HG02642 (cell line): ENCODE data around the gene CPLX4.

Experiments used
- ATAC-seq: cut with Tn5 transposase; IDR thresholded peaks from one replicate; pipeline ENCODE4 v1.9.1; 2021; ENCODE audit warnings: mild to moderate bottlenecking; ENCODE audit not compliant: unreplicated experiment, poor library complexity

Gene CPLX4, protein sequence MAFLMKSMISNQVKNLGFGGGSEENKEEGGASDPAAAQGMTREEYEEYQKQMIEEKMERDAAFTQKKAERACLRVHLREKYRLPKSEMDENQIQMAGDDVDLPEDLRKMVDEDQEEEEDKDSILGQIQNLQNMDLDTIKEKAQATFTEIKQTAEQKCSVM

DNA sequence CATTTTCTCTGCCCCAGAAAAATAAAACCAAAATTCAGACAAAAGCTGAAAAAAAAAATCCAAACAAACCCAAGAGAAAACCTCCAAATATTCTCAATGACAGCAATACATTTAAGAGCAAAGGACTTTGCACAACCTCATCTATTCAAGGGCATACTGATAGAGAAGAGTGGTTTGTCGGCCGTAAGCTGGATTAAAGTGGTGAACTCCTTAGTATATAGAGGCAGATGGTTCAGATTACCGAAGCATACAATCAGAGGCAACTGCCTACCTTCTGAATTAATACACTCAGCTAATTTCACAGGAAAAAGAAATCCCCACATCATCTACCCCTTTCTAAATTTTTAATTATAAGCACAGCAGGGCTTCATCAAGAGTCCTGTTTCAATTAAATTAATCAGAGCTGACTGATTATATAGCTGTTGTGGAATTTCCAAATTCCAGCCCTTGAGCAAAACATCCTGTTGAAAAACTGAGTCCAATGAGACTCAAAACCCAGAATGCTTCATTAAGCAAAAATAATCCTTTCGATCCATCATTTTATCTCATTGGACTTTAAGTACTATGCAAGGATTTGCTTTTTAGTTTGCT lies at the start of gene CPLX4:
CPLX4 (minus strand) TSS at position 190 of the 591 bp plus-strand sequence; CDS start at position 3, 187 bp downstream.
- no peak for ATAC-seq

DNA sequence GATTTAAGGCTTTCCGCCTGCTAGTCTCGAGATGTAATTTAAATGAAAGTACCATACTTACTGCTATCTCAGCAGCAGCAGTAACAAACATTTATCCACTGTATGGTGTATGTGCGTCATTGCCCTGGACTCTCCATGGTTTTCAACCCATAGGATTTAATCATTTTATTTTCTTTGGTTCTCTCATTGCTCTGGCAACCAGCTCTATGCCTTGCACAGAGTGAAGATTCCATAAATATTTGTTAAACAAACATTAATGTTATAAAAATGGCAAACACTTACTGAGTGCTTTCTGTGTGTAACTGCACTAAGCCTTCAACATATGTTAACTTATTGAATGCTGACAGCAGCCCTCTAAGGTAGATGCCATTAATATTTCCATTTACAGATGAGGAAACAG lies 41.9 kb upstream of the CPLX4 start:
- ATAC-seq = no peak

GRCh38 chr18:59359576-59359952 lies 41.1 kb upstream of the CPLX4 start:
- peak; percentile 21 for ATAC-seq

GRCh38 chr18:59358712-59359575 lies 40.5 kb upstream of the CPLX4 start, which contains the start of gene LMAN1:
Gene LMAN1 (minus strand): TSS chr18:59359265. CDS start chr18:59359244, 21 bp downstream.
- peak; percentile 98 for ATAC-seq

- no peak for ATAC-seq
These were observed 39.9 kb upstream of the CPLX4 start for GRCh38 chr18:59358414-59358711.

- no peak for ATAC-seq
These were observed 39.5 kb upstream of the CPLX4 start for GRCh38 chr18:59357928-59358327.

- ATAC-seq = no peak
These were observed 36.3 kb upstream of the CPLX4 start for GRCh38 chr18:59354731-59355130.

- no peak for ATAC-seq
These were observed 34.7 kb upstream of the CPLX4 start for GRCh38 chr18:59353079-59353680.

GRCh38 chr18:59352250-59352855 lies 33.9 kb upstream of the CPLX4 start:
- no peak for ATAC-seq

DNA sequence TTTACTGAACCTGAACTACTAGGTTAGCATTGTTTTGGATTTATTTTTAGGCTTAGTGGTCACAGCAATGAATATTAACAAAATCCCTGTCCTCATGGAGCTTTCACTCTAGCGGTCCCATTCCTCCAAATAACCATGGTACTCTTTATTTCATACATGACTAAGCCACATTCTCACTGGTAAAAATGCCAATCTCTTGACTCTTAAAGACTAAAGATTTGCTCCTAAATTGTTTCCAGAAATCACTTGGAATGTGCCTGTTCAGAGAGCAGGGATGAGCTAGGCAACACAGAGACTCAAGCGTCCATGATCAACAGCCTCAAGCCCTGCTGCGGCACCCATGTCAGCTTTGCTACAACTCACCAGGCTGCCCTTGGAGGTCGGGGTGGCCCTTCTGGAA lies 27.1 kb upstream of the CPLX4 start:
- no peak for ATAC-seq

- no peak for ATAC-seq
These were observed 26.5 kb upstream of the CPLX4 start for GRCh38 chr18:59344996-59345395.

DNA sequence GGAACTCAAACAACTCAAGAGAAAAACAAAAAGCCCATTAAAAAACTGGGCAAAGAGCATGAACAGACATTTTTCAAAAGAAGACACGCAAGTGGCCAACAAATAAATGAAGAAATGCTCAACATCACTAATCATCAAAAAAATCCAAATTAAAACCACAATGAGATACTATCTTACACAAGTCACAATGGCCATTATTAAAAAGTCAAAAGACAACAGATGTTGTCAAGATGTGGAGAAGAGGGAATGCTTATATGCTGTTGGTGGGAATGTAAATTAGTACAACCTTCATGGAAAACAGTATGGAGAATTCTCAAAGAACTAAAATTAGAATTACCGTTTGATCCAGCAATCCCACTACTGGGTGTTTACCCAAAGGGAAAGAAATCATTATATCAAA lies 25.5 kb upstream of the CPLX4 start:
- ATAC-seq = no peak

DNA sequence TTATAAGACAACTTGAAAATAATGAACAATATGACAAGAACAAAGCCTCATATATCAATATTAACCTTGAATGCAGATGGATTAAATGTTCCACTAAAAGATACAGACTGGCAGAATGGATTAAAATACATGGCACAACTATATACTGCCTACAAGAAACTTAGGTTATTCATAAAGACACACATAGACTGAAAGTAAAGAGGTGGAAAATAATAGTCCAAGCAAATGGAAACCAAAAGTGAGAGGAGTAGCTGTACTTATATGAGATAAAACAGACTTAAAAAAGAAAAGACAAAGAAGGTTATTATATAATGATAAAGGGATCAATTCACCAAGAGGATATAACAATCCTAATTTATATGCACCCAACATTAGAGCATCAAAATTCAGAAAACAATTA lies 22.4 kb upstream of the CPLX4 start:
- ATAC-seq = no peak

DNA sequence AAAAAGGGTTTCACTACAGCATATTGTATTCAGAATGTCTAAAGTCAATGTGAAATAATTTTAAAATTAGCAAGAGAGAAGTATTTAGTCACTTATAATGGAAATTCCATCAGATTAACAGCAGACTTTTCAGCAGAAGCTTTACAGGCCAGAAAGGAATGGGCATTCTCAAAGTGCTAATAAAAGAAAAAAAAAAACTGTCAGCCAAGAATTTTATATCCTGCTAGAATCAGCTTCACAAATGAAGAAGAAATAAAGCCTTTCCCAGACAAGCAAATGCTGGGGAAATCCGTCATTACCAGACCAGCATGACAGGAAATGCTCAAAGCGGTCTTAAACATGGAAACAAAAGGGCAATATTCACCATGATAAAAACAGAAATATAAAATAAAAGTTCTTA lies 21.9 kb upstream of the CPLX4 start:
- no peak for ATAC-seq

DNA sequence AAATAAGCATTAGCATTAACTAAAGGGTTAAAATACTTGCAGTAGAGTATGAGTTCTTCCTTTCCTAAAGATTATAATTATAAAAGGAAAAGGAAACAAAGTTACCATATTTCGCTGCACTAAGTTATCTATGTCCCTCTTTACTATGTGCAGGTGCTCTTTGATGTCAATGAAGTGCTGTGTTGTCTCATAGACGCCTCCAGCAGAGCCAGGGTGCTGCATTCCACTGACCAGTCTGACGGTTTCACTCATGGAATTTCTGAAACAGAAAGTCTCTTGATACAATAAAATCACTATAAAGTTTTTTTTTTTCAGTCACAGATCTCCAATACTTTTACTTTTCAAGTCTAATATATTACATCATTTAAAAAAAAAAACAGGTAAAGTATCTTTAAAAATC lies 14.5 kb upstream of the CPLX4 start:
- no peak for ATAC-seq

DNA sequence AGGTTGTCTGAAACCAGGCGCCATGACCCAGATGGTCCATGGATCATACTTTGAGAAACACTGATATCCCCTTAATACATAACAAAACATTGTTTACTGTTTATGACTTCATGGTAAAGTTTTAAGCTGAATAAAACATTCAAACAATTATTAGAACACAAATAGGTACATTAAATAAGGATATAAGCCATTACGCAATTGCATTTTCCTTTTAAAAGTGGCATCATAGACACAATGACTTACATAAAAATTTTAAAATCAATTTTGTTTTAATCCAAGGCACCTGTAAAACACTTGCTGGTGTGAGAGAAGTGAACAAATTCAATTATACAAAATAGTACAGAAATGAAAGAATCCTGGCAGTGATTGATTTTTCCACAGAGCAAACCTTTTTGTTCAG lies 10.2 kb upstream of the CPLX4 start:
- ATAC-seq = no peak

DNA sequence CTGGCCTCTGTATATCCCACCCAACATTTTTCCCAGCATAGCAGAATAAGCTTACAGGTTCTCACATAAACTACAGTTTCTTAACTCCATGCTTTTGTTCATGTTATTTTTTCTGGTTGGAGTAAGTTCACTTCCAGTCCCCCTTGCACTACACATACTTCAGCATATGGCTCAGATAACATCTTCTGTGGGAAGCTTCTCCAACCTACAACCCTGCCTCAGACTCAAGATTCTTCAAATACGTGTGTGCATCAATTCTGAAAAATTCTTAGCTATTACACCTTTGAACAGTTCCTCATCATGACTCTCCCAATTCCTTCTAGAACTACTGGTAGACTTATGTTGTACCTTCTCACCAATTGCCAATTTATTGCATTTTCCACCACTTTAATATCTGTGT lies 7.5 kb upstream of the CPLX4 start:
- ATAC-seq = no peak

DNA sequence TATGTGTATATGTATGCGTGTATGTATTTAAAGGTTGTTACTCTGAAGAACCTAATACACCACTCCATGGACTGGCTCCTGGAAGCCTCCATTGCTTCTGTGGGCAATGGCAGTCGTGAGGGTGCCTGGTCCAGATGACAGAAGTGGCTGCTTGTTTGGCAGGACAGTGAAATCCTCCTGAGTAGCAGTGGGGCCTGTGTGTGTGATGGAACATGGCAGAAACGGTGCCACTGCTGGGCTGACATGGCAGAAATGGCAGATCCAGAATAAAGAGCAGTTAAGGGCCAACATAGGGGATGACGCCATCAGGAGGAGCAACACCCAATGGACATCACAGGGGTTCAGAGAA lies 6.1 kb upstream of the CPLX4 start:
- no peak for ATAC-seq

DNA sequence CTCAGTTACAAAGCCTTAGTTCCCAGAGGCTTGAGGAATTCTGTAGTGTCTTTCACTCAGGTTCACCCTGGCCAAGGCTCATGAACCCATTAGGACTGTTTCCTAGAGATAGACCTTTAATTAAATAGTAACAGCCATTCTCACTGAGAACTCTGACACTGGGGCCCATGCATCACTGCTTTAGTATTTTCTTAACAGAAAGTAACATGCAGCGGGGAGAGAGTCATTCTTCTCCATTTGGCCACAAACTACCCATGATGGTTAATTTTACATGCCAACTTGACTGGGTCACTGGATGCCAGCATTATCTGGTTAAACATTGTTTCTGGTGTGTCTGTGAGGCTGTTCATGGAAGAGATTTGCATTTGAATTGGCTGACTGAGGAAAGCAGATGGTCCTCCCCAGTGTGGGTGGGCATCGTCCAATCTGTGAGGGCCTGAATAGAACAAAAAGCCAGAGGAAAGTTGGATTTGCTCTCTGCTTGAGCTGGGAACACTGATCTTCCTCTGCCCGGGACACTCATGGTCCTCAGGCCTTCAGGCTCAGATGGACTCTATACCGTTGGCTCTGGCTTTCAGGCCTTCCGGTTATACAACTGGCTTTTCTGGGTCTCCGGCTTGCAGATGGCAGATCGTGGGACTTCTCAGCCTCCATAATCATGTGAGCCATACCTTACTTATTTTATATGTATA lies 5.6 kb upstream of the CPLX4 start:
- no peak for ATAC-seq

DNA sequence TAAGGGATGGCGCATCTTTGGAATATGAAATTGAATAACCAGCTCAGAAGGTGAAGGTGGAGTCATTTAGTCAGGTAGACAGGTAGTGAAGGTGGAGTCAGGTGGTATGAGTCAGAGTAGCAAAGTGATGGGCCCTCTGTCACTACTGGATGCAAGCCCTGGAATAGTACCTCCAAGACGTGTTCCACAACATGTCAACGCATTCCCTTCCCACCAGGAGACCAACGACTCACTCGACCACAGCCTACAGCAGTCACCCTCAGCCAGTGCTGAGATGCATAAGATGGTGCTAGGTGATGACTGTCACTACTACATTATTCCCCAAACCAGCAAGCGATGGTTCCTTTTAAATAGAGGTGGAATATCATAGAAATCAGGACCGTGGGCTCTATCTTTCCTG lies 6.8 kb downstream of the CPLX4 start:
- no peak for ATAC-seq

- no peak for ATAC-seq
These were observed 9.6 kb downstream of the CPLX4 start for GRCh38 chr18:59308938-59309260.
